Urinary bladder (tissue), 4 donors: ENCODE results near the gene CEMIP2. TPM values are rescaled to one million over a fixed set of nuclear protein-coding genes. Genes with fewer than 3 reads are reported as not detected.
A peak's percentile ranks its signal among the peaks of the same experiment; 100 is the strongest.

Experiments used
- DNase-seq: peaks from one replicate; pipeline ENCODE4 v3.0.0-alpha.2; 2015; ENCODE audit errors: extremely low spot score
- H3K27ac ChIP-seq: one replicate; pipeline ENCODE4 v1.5.1; 2013; ENCODE audit warnings: low read depth, mild to moderate bottlenecking, moderate library complexity
- H3K36me3 ChIP-seq: one replicate; pipeline ENCODE4 v1.6.1; 2013; ENCODE audit warnings: mild to moderate bottlenecking, moderate library complexity; ENCODE audit not compliant: insufficient read depth
- H3K4me1 ChIP-seq: one replicate; pipeline ENCODE4 v1.6.1; 2013; ENCODE audit warnings: mild to moderate bottlenecking, moderate library complexity; ENCODE audit not compliant: insufficient read depth
- H3K4me3 ChIP-seq: one replicate; pipeline ENCODE4 v1.5.1; 2013; ENCODE audit warnings: low read depth, low read length
- WGBS: extraction: QIAGEN DNeasy Blood & Tissue Kit; methylation state at CpG from one replicate; pipeline ENCODE4 v1.1.7; 2013; 5-methylcytosine and 5-hydroxymethylcytosine counted together
- polyA plus RNA-seq: library from polyadenylated mRNA; stranded (reverse); fragments of 200-250 nt; gene quantifications from one replicate; pipeline ENCODE4 v1.2.3, GENCODE V29; 2013
- total RNA-seq: library from RNA; depleted of rRNA; stranded (reverse); fragments of >200 nt; gene quantifications from one replicate; pipeline ENCODE4 v1.2.3, GENCODE V29; 2014
- donor health status: healthy with polysubstance abuse.
- donor health status: healthy.

Gene CEMIP2
- total and polyA plus RNA-seq, 2 donors, result 17.5 to 62.5 TPM

- no peak for DNase-seq
- Histone ChIP-seq H3K36me3 (no peaks in the 10 kb centered on the region), H3K4me3 (peak overlapping the region; percentile 73), H3K4me1 (peaks cover 3% of the 10 kb centered on the region), H3K27ac (no peak overlapping the region)
- 83% methylated on average over 4 of the region's 4 CpGs for WGBS
These were observed 1.6 kb downstream of the CEMIP2 start for GRCh38 chr9:71766663-71767062.

DNA sequence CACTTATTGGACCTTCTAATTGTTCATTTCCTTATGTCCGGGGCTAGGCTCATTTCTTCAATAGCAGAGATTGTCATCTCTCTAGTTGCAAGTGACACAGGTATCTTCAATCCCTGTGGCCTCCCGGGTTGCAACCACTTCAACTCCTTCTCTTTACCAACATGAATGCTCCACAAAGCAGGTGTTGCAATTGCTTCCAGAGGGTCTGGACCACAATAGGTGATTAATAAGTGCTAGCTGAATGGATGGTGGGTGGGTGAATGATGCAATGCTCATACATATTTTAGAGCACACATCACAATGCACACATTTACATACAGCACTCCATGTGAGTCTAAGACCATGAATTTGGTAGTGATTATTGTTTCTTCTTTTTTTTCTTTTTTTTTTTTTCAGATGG, 2.6 kb downstream of the CEMIP2 start:
- no peak overlapping the region for H3K4me3 ChIP-seq
- no peaks in the 10 kb centered on the region for H3K36me3 ChIP-seq
- no peak overlapping the region for H3K27ac ChIP-seq
- peaks cover 3% of the 10 kb centered on the region for H3K4me1 ChIP-seq
- WGBS, result 76% methylated on average over 2 of the region's 2 CpGs
- DNase-seq, result no peak

DNA sequence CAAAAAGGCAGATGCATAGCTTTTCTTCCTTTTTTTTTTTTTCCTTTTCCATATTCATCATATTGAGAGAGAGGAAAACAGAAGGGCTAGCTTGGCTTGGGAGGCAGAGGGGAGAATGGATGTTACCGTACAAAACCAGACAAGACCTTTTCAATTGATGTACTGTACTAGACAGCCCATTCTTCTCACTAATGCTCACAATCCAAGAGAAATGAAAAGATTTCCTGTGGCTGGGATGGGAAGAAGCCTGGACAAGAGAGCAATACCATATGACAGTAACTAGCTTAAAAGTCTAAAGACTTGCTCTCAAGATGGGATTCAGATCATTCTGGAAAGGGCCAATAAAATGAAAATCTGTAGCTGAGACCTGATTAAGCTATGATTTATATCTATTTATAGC, 3.4 kb downstream of the CEMIP2 start:
- Histone ChIP-seq H3K36me3 (no peaks in the 10 kb centered on the region), H3K4me1 (peaks cover 3% of the 10 kb centered on the region), H3K4me3 (no peak overlapping the region), H3K27ac (no peak overlapping the region)
- no peak for DNase-seq
- 79% methylated on average over 1 of the region's 1 CpG for WGBS

- WGBS, result 72% methylated on average over 4 of the region's 4 CpGs
- no peak overlapping the region for H3K4me3 ChIP-seq
- H3K36me3 ChIP-seq, result no peaks in the 10 kb centered on the region
- H3K27ac ChIP-seq, result no peak overlapping the region
- peaks cover 4% of the 10 kb centered on the region for H3K4me1 ChIP-seq
- no peak for DNase-seq
These were observed 3.9 kb downstream of the CEMIP2 start for GRCh38 chr9:71764463-71764862.

- H3K4me3 ChIP-seq, result no peak overlapping the region
- H3K4me1 ChIP-seq, result peaks cover 6% of the 10 kb centered on the region
- DNase-seq, result no peak
- H3K36me3 ChIP-seq, result no peaks in the 10 kb centered on the region
- no peak overlapping the region for H3K27ac ChIP-seq
These were observed 4.5 kb downstream of the CEMIP2 start for GRCh38 chr9:71763832-71764231.

GRCh38 chr9:71762900-71763653, 5.2 kb downstream of the CEMIP2 start:
- peaks cover 6% of the 10 kb centered on the region for H3K4me1 ChIP-seq
- H3K4me3 ChIP-seq, result no peak overlapping the region
- WGBS, result 71% methylated on average over 2 of the region's 2 CpGs
- DNase-seq, result no peak
- no peaks in the 10 kb centered on the region for H3K36me3 ChIP-seq
- H3K27ac ChIP-seq, result no peak overlapping the region

- no peaks in the 10 kb centered on the region for H3K36me3 ChIP-seq
- 90% methylated on average over 5 of the region's 5 CpGs for WGBS
- H3K4me3 ChIP-seq, result no peak overlapping the region
- DNase-seq, result no peak
- peaks cover 6% of the 10 kb centered on the region for H3K4me1 ChIP-seq
- no peak overlapping the region for H3K27ac ChIP-seq
These were observed 6.4 kb downstream of the CEMIP2 start for GRCh38 chr9:71761938-71762353.

DNA sequence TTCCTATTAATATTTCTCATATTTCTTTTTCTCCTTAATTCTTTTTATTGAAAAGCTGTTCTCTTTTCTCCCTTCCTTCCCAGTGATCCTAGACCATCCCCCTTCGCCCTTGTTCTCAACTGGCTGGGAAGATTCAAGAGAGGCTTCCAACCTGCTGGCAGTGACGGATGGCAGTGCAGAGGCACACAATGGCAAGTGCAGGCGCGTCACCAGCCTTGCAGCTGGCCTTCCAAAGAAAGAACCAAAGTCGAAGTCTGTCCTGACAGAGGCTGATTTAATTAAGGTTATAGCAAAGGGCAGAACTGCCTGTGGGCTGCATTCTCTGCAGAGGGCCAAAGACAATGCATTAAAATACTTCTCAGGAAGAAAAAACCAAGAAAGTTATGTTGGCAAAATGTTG, 7.4 kb downstream of the CEMIP2 start:
- DNase-seq, result no peak
- H3K4me1 ChIP-seq, result peaks cover 6% of the 10 kb centered on the region
- H3K36me3 ChIP-seq, result no peaks in the 10 kb centered on the region
- H3K27ac ChIP-seq, result no peak overlapping the region
- 73% methylated on average over 5 of the region's 5 CpGs for WGBS
- H3K4me3 ChIP-seq, result no peak overlapping the region

DNA sequence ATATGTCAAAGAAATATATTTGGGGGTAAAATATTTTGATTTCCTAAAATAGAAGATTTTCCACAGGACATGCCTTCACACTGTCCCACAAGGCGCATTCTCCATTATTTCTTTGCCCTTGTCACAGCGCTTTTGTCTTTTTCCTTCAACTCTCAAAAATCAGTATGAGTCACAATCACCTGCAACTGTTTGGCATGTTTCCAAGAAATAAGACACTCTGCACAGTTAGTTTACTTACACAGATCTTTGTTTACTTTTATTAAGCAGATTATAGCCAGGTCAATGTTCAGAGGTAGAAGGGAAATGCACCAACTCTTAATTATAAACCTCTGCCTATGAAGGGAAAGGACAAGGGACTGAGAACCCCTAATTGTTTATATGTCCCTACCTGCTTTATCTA, 9.5 kb downstream of the CEMIP2 start:
- Histone ChIP-seq H3K27ac (no peak overlapping the region), H3K36me3 (no peaks in the 10 kb centered on the region), H3K4me1 (peaks cover 6% of the 10 kb centered on the region), H3K4me3 (no peak overlapping the region)
- no peak for DNase-seq
- 81% methylated on average over 2 of the region's 2 CpGs for WGBS

DNA sequence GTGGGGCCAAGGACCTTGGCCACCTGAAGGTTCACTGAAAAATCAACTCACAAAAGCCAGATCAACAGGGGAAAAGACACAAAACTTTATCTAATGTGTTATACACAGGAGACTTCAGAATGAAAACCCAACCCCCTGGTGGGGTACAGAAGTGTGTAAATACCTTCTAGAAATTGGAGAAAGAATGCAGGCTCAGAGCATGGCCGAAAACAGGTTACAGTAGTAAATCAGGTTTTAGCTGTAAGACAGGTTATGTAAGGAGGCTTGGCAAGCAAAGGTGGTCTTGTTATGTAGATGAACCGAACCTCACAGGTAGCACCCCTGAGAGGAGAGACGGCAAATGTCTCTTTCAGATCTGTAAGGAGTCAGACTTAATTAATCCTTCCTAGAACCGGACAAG, 10.0 kb downstream of the CEMIP2 start:
- DNase-seq, result no peak
- Histone ChIP-seq H3K4me1 (peaks cover 6% of the 10 kb centered on the region), H3K4me3 (no peak overlapping the region), H3K36me3 (no peaks in the 10 kb centered on the region), H3K27ac (no peak overlapping the region)
- 82% methylated on average over 4 of the region's 4 CpGs for WGBS

- DNase-seq, result no peak
- H3K4me1 ChIP-seq, result peaks cover 3% of the 10 kb centered on the region
- H3K4me3 ChIP-seq, result no peak overlapping the region
- H3K36me3 ChIP-seq, result no peaks in the 10 kb centered on the region
- no peak overlapping the region for H3K27ac ChIP-seq
- 100% methylated on average over 1 of the region's 1 CpG for WGBS
These were observed 11.6 kb downstream of the CEMIP2 start for GRCh38 chr9:71756753-71757152.

DNA sequence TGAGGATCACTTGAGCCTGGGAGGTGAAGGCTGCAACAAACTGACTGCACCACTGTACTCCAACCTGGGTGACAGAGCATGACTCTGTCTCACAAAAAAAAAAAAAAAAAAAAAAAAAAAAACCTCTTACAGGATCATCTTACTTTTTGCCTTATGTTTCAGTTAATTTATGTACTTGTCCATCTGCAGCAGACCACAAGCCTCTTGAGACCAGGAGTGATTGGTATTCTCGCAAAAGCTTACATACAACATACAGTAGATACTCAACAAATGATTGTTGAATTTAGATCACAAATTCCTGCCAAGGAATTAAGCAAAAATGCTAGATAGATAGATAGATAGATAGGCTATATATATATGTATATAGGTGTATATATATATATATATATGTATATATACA, 12.4 kb downstream of the CEMIP2 start:
- Histone ChIP-seq H3K4me3 (no peak overlapping the region), H3K4me1 (peaks cover 3% of the 10 kb centered on the region), H3K27ac (no peak overlapping the region), H3K36me3 (no peaks in the 10 kb centered on the region)
- no peak for DNase-seq
- WGBS, result 100% methylated on average over 1 of the region's 1 CpG

DNA sequence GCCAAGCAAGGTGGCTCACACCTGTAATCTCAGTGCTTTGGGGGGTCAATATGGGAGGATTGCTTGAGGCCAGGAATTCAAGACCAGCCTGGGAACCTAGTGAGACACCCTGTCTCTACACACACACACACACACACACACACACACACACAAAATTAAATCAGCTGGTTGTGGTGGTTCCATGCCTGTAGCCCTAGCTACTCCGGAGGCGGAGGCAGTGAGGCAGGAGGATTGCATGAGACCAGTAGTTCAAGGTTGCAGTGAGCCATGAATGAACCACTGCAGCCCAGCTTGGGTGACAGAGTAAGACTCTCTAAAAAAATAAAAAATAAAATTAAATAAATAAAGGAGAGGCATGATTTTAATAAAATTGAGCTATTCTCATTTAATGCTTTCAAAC, 13.1 kb downstream of the CEMIP2 start:
- no peak overlapping the region for H3K27ac ChIP-seq
- no peak overlapping the region for H3K4me3 ChIP-seq
- H3K36me3 ChIP-seq, result no peaks in the 10 kb centered on the region
- H3K4me1 ChIP-seq, result peaks cover 3% of the 10 kb centered on the region
- 97% methylated on average over 2 of the region's 2 CpGs for WGBS
- no peak for DNase-seq

DNA sequence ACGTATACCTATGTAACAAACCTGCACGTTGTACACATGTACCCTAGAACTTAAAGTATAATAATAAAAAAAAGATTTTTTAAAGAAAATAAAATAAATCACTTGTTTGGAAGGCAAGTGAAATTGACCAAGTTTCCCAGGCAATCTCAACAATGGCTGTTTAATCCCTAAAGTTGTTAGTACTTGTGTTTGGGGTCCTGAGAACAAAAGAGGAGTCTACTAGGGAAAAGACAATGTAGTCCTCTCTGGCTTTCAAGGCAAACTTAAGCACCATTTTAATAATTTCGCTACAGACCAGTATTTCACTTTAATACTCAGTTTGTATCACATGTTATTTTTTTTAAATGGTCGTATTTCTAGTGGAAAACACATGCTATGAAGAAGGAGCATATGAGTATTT, 14.2 kb downstream of the CEMIP2 start:
- 88% methylated on average over 4 of the region's 4 CpGs for WGBS
- DNase-seq, result no peak
- Histone ChIP-seq H3K27ac (no peak overlapping the region), H3K4me3 (no peak overlapping the region), H3K36me3 (no peaks in the 10 kb centered on the region), H3K4me1 (no peaks in the 10 kb centered on the region)

GRCh38 chr9:71752928-71753327, 15.4 kb downstream of the CEMIP2 start:
- H3K36me3 ChIP-seq, result no peaks in the 10 kb centered on the region
- DNase-seq, result no peak
- H3K4me1 ChIP-seq, result no peaks in the 10 kb centered on the region
- H3K4me3 ChIP-seq, result no peak overlapping the region
- 82% methylated on average over 3 of the region's 3 CpGs for WGBS
- no peak overlapping the region for H3K27ac ChIP-seq
